Natural killer cell (primary cell): ENCODE data around the gene SYCP3. TPM values are rescaled to one million over a fixed set of nuclear protein-coding genes. Genes with fewer than 3 reads are reported as not detected.
A peak's percentile ranks its signal among the peaks of the same experiment; 100 is the strongest.

Source experiments
- ATAC-seq, 3 donors: fragments of 150-1000 bp in 2 of 3; fragments of 200-7000 bp in 1 of 3; cut with Tn5 transposase; 1 replicate in 1 of 3; 2 replicates in 2 of 3; pipeline ENCODE4 v1.10.0; 2021; ENCODE audit warnings: mild to moderate bottlenecking in 2 of 3, moderate library complexity in 2 of 3
- DNase-seq, 2 donors: peaks; one replicate each; pipeline versions ENCODE4 v3.0.0 to v3.0.0-alpha.2; 2013 to 2021; ENCODE audit warnings: mixed read lengths in 1 of 2
- H3K27ac ChIP-seq: one replicate; pipeline ENCODE4 v1.5.1; 2013; ENCODE audit warnings: mild to moderate bottlenecking, low read length
- H3K27me3 ChIP-seq: one replicate; pipeline ENCODE4 v1.6.1; 2013; ENCODE audit warnings: low read length; ENCODE audit not compliant: control insufficient read depth, insufficient read depth
- H3K36me3 ChIP-seq: one replicate; pipeline ENCODE4 v1.6.1; 2013; ENCODE audit warnings: low read length; ENCODE audit not compliant: control insufficient read depth, insufficient read depth
- H3K4me1 ChIP-seq: one replicate; pipeline ENCODE4 v1.6.1; 2013; ENCODE audit warnings: low read length; ENCODE audit not compliant: control insufficient read depth, insufficient read depth
- H3K4me3 ChIP-seq: one replicate; pipeline ENCODE4 v1.5.1; 2013; ENCODE audit warnings: low read length
- H3K9me3 ChIP-seq: one replicate; pipeline ENCODE4 v1.6.1; 2013; ENCODE audit warnings: low read length; ENCODE audit not compliant: control insufficient read depth, insufficient read depth
- H3K27ac Mint-ChIP-seq, 2 donors: one replicate each; pipeline ENCODE4 v1.8.0; 2022; ENCODE audit warnings: mild to moderate bottlenecking in 2 of 2, mixed read lengths in 2 of 2, moderate library complexity in 1 of 2
- H3K27me3 Mint-ChIP-seq, 2 donors: one replicate each; pipeline ENCODE4 v1.8.0; 2022; ENCODE audit warnings: low read depth in 2 of 2, mixed read lengths in 2 of 2
- H3K36me3 Mint-ChIP-seq: one replicate; pipeline ENCODE4 v1.8.0; 2022; ENCODE audit warnings: mixed read lengths
- H3K4me1 Mint-ChIP-seq, 2 donors: one replicate each; pipeline ENCODE4 v1.8.0; 2022; ENCODE audit warnings: mixed read lengths in 2 of 2
- H3K4me3 Mint-ChIP-seq: one replicate; pipeline ENCODE4 v1.8.0; 2022; ENCODE audit warnings: mild to moderate bottlenecking, moderate library complexity, mixed read lengths
- H3K9me3 Mint-ChIP-seq, 2 donors: one replicate each; pipeline ENCODE4 v1.8.0; 2022; ENCODE audit warnings: mixed read lengths in 2 of 2
- CTCF ChIP-seq: fragments of 200-600 bp; IDR thresholded peaks from one replicate; pipeline ENCODE4 v1.8.0; 2022; ENCODE audit warnings: antibody characterized with exemption
- WGBS: methylation state at CpG from one replicate; pipeline ENCODE4 v1.1.7; 2013; ENCODE audit warnings: missing lambda C conversion rate; ENCODE audit not compliant: insufficient coverage; 5-methylcytosine and 5-hydroxymethylcytosine counted together
- intact Hi-C: fragments of 100-400 bp; cut with micrococcal nuclease; formaldehyde crosslinking; loops from one replicate; pipeline ENCODE4 v1.14.2; 2022
- total RNA-seq, 4 donors: library from RNA; stranded (reverse); fragments of 120-200 nt in 1 of 4; gene quantifications; one replicate each; pipeline versions ENCODE4 v1.2.3 to v1.2.4, GENCODE V29; 2013 to 2022

The SYCP3 gene
- total RNA-seq, 3 donors from 2014 or later (not counting 1 experiment from before 2014, with no cell fraction given): 1.4 to 3.2 (median 2.4) TPM

GRCh38 chr12:101749657-101750056, 10.4 kb upstream of the SYCP3 start:
- no peak for TF ChIP-seq CTCF
- 82% methylated on average over 4 of the region's 4 CpGs for WGBS
- Mint-ChIP-seq H3K36me3 (peaks cover 14% of the 10 kb centered on the region), H3K4me3 (no peak overlapping the region), H3K27me3 (no peaks in the 10 kb centered on the region), H3K4me1 (peaks cover 17 to 32% of the 10 kb centered on the region in 2 donors), H3K9me3 (no peaks in the 10 kb centered on the region), H3K27ac (peak overlapping the region; percentile 53 to 62)
- intact Hi-C loops: loop anchor here (10.0 kb wide), 1 partner anchor 75 kb away; no protein-coding TSS in a partner anchor
- Histone ChIP-seq H3K4me1 (peaks cover 1% of the 10 kb centered on the region), H3K4me3 (no peak overlapping the region), H3K27ac (no peak overlapping the region), H3K27me3 (no peaks in the 10 kb centered on the region), H3K36me3 (peaks cover 75% of the 10 kb centered on the region), H3K9me3 (no peaks in the 10 kb centered on the region)
- DNase-seq: no peak
- no peak for ATAC-seq

GRCh38 chr12:101748907-101749306, 9.6 kb upstream of the SYCP3 start:
- Histone ChIP-seq H3K36me3 (peaks cover 74% of the 10 kb centered on the region), H3K27me3 (no peaks in the 10 kb centered on the region), H3K27ac (no peak overlapping the region), H3K9me3 (no peaks in the 10 kb centered on the region), H3K4me1 (peaks cover 9% of the 10 kb centered on the region), H3K4me3 (no peak overlapping the region)
- no peak for ATAC-seq
- no peak for TF ChIP-seq CTCF
- Mint-ChIP-seq H3K9me3 (no peaks in the 10 kb centered on the region), H3K36me3 (peaks cover 10% of the 10 kb centered on the region), H3K4me3 (no peak overlapping the region), H3K4me1 (peaks cover 24 to 39% of the 10 kb centered on the region in 2 donors), H3K27me3 (no peaks in the 10 kb centered on the region), H3K27ac (peak overlapping the region; percentile 53 to 79)
- intact Hi-C loops: loop anchor here (10.0 kb wide), 1 partner anchor 74 kb away; no protein-coding TSS in a partner anchor
- no CpG with 5 or more reads among the region's 1 CpG for WGBS
- DNase-seq: no peak

- no peaks in the 10 kb centered on the region for H3K27me3 Mint-ChIP-seq
- peaks cover 65% of the 10 kb centered on the region for H3K36me3 ChIP-seq
- no peak for DNase-seq
Observed at GRCh38 chr12:101747697-101748096, 8.4 kb upstream of the SYCP3 start.

More at GRCh38 chr12:101747697-101748096, 8.4 kb upstream of the SYCP3 start:
- Mint-ChIP-seq H3K36me3 (peaks cover 10% of the 10 kb centered on the region), H3K27ac (peak overlapping the region; percentile 53 to 79), H3K4me1 (peaks cover 36 to 50% of the 10 kb centered on the region in 2 donors), H3K4me3 (no peak overlapping the region), H3K9me3 (no peaks in the 10 kb centered on the region)
- H3K27me3 ChIP-seq: no peaks in the 10 kb centered on the region
- H3K9me3 ChIP-seq: no peaks in the 10 kb centered on the region
- peaks cover 16% of the 10 kb centered on the region for H3K4me1 ChIP-seq
- no peak for TF ChIP-seq CTCF
- intact Hi-C loops: loop anchor here (10.0 kb wide), 1 partner anchor 73 kb away; no protein-coding TSS in a partner anchor
- no peak overlapping the region for H3K4me3 ChIP-seq
- H3K27ac ChIP-seq: no peak overlapping the region
- 86% methylated on average over 1 of the region's 1 CpG for WGBS
- peak in 1 of 3 donors; percentile 43 for ATAC-seq
